HUES48 (cell line): Measurements from ENCODE around the gene TM9SF3.

Source experiments
- H3K27ac ChIP-seq: one replicate; pipeline ENCODE4 v1.7.0; 2013; ENCODE audit warnings: low read depth, low read length, inconsistent platforms
- H3K27me3 ChIP-seq: 2 replicates; pipeline ENCODE4 v1.6.1; 2013; ENCODE audit warnings: mild to moderate bottlenecking, low read length; ENCODE audit not compliant: control insufficient read depth, insufficient read depth
- H3K36me3 ChIP-seq: 2 replicates; pipeline ENCODE4 v1.6.1; 2013; ENCODE audit warnings: low read length; ENCODE audit not compliant: control insufficient read depth, insufficient read depth
- H3K4me1 ChIP-seq: 2 replicates; pipeline ENCODE4 v1.6.1; 2013; ENCODE audit warnings: mild to moderate bottlenecking, low read length; ENCODE audit not compliant: control insufficient read depth, insufficient read depth
- H3K4me3 ChIP-seq: 2 replicates; pipeline ENCODE4 v1.5.1; 2013; ENCODE audit warnings: mild to moderate bottlenecking, low read depth, low read length
- H3K9ac ChIP-seq: 2 replicates; pipeline ENCODE4 v1.6.1; 2013; ENCODE audit warnings: mild to moderate bottlenecking, low read depth, low read length, moderate library complexity
- H3K9me3 ChIP-seq: 2 replicates; pipeline ENCODE4 v1.6.1; 2013; ENCODE audit warnings: low read length; ENCODE audit not compliant: control insufficient read depth, insufficient read depth

TM9SF3 gene

DNA sequence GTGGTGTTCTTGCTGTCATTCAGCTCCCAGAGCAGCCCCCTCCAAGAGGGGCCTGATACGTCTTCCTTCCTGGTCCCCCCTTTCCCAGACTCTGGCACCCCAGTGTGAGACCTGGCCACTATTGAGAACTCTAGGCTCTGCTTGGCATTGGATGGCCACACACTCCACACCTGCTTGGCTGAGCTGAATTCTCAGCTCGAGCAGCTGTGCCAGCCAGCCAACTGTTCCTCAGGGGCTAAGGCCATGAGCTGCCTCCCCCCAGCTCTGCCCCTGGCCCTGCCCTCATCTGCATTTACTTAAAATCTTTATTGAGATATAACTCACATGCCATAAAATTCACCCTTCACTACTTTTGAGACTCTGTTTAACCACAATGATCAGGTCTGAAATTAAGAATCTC lies 79.8 kb downstream of the TM9SF3 start:
- no peak overlapping the region for H3K4me3 ChIP-seq
- no peaks in the 10 kb centered on the region for H3K36me3 ChIP-seq
- no peaks in the 10 kb centered on the region for H3K9me3 ChIP-seq
- H3K9ac ChIP-seq = no peak overlapping the region
- no peak overlapping the region for H3K27ac ChIP-seq
- peaks cover 23% of the 10 kb centered on the region for H3K4me1 ChIP-seq
- peaks cover 34% of the 10 kb centered on the region for H3K27me3 ChIP-seq

DNA sequence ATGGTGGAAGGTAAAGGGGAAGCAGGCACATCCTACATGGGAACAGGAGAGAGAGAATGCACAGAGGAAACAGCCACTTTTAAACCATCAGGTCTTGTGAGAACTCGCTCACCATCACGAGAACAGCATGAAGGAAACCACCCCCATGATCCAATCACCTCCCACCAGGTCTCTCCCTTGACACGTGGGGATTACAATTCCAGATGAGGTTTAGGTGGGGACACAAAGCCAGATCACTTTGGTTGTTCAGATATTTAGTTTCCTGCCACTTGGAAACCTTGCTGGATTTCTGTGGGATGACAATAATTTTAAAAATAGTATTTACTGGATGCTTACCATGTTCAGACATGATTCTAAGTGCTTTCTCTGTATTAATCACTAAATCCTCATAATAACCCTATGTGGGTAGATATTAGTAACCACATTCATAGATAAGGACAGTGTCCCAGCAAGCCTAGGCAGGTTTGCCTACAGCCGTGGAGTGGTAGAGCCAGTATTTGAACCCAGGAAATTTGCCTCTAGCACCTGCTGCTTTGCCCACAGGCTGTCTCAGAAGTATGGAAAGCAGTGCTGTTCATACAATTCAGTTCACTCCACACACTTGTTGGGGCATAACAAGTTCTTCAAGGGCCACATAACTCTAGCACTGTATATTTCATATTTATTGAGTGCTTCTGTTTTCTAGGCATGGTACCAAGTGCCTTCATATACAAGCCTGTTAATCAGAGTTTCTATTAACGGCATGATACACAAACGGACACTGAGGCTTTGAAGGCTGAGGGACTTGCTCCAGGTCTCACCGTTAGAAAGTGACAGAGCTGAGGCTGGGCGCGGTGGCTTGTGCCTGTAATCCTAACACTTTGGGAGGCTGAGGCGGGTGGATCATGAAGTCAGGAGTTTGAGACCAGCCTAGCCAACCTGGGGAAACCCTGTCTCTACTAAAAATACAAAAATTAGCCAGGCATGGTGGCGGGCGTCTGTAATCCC lies 81.4 kb downstream of the TM9SF3 start:
- no peak overlapping the region for H3K9ac ChIP-seq
- no peak overlapping the region for H3K27ac ChIP-seq
- no peak overlapping the region for H3K4me3 ChIP-seq
- H3K27me3 ChIP-seq = peaks cover 19% of the 10 kb centered on the region; the same call in 1 of the 2 replicates
- H3K36me3 ChIP-seq = no peaks in the 10 kb centered on the region
- peaks cover 10% of the 10 kb centered on the region for H3K4me1 ChIP-seq
- no peaks in the 10 kb centered on the region for H3K9me3 ChIP-seq

DNA sequence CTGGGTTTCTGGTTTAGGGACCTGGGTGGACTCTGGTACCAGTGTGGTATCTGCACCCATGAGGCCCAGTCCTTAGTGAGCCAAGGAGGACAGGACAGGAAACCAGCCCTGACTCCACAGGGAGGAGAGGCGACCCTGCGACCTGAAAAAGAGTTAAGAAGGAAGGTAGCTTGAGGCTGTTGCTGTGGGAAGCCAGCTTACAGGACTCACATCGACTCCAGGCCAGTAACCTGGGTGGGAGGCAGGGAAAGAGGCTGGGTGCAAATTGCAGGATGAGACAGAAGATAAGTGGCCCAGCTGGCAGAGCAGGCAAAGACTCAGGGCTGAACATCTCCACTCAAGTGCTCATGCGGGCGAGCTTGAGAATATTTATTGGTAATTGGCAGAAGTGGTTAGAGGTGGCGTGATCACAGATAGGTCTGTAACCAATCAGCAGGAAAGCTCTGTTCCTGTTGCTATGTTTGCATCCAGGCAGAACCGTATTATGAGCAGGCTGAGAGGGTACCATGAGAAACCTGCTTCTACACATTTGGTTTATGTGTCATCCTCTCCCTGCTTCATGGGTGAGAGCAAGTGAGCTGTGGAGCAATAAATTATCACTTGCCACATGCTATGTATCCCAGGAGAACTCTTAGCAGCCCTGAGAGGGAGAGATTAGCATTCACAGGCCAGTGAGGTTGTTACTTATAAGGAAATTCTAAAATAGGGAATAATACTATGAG lies 84.1 kb downstream of the TM9SF3 start:
- no peak overlapping the region for H3K4me3 ChIP-seq
- no peaks in the 10 kb centered on the region for H3K9me3 ChIP-seq
- peaks cover 4% of the 10 kb centered on the region; the same call in 1 of the 2 replicates for H3K27me3 ChIP-seq
- no peaks in the 10 kb centered on the region for H3K36me3 ChIP-seq
- H3K4me1 ChIP-seq = no peaks in the 10 kb centered on the region
- H3K27ac ChIP-seq = no peak overlapping the region
- no peak overlapping the region for H3K9ac ChIP-seq

DNA sequence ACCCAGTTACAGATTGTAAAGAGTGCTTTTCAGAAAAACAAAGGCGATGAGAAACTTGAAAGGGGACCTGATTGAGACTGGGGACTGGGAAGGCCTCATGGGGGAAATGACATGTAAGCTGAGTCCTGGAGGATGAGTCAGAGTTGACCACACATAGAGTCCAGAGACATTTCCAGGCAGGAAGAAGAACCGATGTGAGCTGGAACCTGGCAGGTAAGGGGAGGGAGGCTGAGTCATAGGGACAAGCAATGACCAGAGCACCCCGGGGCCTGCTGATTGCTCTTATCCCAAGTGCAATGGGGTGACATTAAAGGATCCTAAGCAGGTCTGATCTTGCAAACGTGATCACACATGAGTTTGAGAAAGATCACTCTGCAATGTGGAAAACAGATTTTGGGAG lies 84.8 kb downstream of the TM9SF3 start:
- H3K36me3 ChIP-seq = no peaks in the 10 kb centered on the region
- no peak overlapping the region for H3K4me3 ChIP-seq
- H3K4me1 ChIP-seq = no peaks in the 10 kb centered on the region
- no peak overlapping the region for H3K27ac ChIP-seq
- H3K9ac ChIP-seq = no peak overlapping the region
- H3K9me3 ChIP-seq = no peaks in the 10 kb centered on the region
- no peaks in the 10 kb centered on the region; the same call in 1 of the 2 replicates for H3K27me3 ChIP-seq

DNA sequence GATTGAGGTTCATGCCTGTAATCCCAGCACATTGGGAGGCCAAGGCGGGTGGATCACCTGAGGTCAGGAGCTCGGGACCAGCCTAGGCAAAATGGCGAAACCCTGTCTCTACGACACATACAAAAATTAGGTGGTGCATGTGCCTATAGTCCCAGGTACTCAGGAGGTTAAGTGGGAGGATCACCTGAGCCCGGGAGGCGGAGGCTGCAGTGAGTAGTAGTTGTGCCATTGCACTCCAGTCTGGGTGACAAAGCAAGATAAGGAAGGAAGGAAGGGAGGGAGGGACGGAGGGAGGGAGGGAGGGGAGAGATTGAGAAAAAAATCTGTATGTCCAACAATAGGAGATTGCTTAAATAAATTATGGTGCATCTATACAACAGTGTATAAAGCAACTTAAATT lies 86.3 kb downstream of the TM9SF3 start:
- Histone ChIP-seq H3K9ac (no peak overlapping the region), H3K4me3 (no peak overlapping the region), H3K36me3 (no peaks in the 10 kb centered on the region), H3K4me1 (no peaks in the 10 kb centered on the region), H3K9me3 (no peaks in the 10 kb centered on the region), H3K27me3 (no peaks in the 10 kb centered on the region), H3K27ac (no peak overlapping the region)

DNA sequence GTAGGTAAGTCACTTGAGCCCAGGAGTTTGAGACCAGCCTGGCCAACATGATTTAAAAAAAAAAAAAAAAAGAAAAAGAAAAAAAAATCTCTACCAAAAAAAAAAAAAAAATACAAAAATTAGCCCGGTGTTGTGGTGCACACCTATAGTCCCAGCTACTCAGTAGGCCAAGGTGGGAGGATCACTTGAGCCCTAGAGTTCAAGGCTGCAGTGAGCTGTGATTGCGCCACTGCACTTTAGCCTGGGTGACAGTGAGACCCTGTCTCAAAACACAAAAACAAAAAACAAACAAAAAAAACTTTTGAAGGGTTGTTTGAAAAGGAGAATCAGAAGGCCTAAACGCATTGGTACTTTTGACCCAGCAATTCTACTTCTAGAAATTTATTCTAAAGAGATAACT lies 86.8 kb downstream of the TM9SF3 start:
- Histone ChIP-seq H3K36me3 (no peaks in the 10 kb centered on the region), H3K9me3 (no peaks in the 10 kb centered on the region), H3K9ac (no peak overlapping the region), H3K4me3 (no peak overlapping the region), H3K27ac (no peak overlapping the region), H3K27me3 (no peaks in the 10 kb centered on the region), H3K4me1 (no peaks in the 10 kb centered on the region)

DNA sequence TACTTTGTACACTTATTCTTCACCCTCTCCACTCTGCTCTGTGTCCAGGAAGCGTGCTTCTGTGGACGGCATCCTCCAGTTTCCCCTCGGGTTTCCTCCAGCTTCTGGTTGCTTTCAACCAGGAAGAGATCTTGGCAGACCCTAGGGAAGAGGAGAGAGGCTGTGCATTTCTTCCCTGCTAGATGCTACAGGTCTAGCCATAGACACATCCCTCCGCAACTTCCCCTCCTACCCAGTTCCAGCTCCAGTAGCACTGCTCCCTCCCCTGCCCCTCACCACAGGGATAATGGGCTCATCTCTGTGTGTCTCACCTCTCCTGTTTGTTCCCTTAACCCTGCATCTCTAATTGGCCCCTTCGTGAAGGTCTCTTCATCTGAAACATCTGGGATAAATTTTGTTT lies 89.4 kb downstream of the TM9SF3 start:
- Histone ChIP-seq H3K9me3 (no peaks in the 10 kb centered on the region), H3K27me3 (no peaks in the 10 kb centered on the region), H3K36me3 (no peaks in the 10 kb centered on the region), H3K4me1 (no peaks in the 10 kb centered on the region), H3K9ac (no peak overlapping the region), H3K4me3 (no peak overlapping the region), H3K27ac (no peak overlapping the region)

DNA sequence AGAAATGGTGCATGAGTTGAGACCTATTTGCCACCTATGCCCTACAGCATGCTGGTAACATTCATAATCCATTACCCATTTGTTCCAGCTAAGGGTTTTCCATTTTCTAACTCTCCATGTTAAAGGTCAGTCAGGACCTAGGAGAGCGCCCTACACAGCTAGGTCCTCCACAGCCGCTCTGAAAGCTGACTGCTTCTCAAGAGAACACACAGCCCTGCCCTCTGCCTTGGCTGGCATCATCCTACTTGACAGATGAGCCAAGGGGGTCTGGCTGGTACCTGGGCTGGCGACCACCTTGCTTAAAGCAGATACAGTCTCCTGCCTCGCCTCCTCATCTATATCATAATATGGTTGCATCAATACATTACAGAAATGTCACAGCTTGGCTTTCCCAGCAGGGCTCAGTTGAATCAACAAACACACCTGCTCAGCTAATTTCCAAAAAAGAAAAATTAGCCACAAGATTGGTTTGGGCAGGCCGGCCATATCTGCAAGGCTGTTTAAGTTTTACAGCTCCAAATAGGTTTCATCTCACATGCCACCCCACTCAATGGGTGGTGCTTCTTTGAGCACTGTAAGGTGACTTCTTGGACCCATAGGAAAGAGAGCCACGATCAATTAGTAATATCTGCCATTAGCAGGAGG lies 90.4 kb downstream of the TM9SF3 start:
- Histone ChIP-seq H3K9me3 (no peaks in the 10 kb centered on the region), H3K36me3 (no peaks in the 10 kb centered on the region), H3K4me3 (no peak overlapping the region), H3K27ac (no peak overlapping the region), H3K4me1 (no peaks in the 10 kb centered on the region), H3K9ac (no peak overlapping the region), H3K27me3 (no peaks in the 10 kb centered on the region)

DNA sequence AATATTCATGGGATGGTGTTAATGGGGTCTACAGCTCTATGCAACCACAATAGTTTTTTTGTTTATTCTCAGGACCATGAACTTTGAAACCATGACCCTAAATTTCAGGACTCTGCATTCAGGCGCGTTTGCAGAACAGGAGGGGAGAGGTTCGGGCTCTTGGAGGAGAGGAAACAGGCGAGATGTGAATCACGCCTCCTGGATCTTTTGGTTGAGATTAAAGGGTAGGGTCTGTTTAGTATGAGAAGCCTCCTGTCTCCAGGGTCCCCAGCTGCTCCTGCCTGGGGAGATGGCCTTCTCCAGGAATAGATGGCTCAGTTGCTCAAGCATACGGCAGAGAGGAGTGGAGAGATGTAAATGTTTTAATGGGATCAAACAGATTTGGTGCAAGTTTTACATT lies 91.3 kb downstream of the TM9SF3 start:
- Histone ChIP-seq H3K9me3 (no peaks in the 10 kb centered on the region), H3K36me3 (no peaks in the 10 kb centered on the region), H3K4me3 (no peak overlapping the region), H3K9ac (no peak overlapping the region), H3K27me3 (no peaks in the 10 kb centered on the region), H3K27ac (no peak overlapping the region), H3K4me1 (no peaks in the 10 kb centered on the region)

DNA sequence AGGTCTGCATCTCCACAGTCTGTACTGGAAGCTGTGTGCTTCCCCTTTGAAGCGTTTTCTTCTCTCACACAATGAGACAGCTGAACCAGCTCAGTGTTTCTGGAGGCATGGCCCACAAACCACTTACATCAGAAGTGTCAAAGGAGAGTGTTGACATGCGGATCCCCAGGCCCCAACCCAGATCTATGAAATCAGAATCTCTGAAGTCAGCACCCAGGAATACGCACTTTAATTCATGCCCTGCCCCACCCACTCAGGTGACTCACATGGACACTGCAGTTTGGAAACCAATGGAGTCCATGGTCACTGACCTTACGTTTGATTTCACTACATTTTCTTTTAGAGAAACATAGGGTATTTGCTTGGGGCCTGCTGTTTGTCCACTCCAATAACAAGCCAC lies 92.1 kb downstream of the TM9SF3 start:
- no peaks in the 10 kb centered on the region for H3K4me1 ChIP-seq
- no peak overlapping the region for H3K27ac ChIP-seq
- no peaks in the 10 kb centered on the region for H3K27me3 ChIP-seq
- H3K9ac ChIP-seq = no peak overlapping the region
- H3K9me3 ChIP-seq = no peaks in the 10 kb centered on the region
- H3K36me3 ChIP-seq = no peaks in the 10 kb centered on the region
- no peak overlapping the region for H3K4me3 ChIP-seq
